GM19438 (cell line): ENCODE data around the gene PSD.
A peak's percentile ranks its signal among the peaks of the same experiment; 100 is the strongest.

Experiments
- ATAC-seq: cut with Tn5 transposase; IDR thresholded peaks from one replicate; pipeline ENCODE4 v1.9.1; 2021; ENCODE audit warnings: low read depth; ENCODE audit not compliant: unreplicated experiment

The PSD gene

DNA sequence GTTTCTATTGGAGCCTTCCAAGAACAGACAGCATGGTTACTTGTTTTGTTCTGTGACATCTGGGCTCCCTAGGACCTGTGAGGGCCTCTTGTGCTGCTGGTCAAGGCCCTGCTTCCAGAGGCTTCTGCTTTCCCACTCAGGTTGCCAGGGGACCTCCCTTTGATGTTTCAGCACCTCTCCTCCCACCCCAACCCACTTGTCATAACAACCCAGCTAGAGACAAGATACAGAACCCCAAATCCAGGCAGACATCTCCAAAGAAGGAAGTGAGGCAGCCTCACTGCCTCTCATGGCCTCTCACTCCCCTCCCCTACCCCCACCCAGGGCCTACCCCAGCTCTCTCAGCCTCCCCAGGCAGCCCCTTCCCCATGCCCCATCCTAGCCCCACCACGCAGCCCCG, 11.8 kb downstream of the PSD start:
- ATAC-seq, result no peak

DNA sequence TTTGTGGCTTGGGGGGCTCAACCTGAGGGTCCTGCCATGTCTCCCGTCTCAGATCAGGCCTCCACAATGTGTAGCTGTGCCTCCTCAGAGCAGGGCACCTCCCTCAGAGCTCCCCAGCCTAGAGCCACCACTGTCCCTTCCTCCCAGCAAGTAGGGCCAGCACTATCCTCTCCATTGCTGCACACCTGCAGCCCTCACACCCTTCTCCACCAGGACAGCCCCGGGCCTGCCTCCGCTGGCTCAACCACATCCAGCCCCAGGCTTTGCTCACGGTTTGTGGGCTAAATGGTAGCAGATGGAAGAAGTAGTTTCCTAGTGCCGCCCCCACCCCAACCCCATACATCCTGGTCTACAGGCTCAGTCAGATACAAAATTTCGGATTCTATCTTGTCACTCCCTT, 13.0 kb downstream of the PSD start:
- ATAC-seq, result no peak

DNA sequence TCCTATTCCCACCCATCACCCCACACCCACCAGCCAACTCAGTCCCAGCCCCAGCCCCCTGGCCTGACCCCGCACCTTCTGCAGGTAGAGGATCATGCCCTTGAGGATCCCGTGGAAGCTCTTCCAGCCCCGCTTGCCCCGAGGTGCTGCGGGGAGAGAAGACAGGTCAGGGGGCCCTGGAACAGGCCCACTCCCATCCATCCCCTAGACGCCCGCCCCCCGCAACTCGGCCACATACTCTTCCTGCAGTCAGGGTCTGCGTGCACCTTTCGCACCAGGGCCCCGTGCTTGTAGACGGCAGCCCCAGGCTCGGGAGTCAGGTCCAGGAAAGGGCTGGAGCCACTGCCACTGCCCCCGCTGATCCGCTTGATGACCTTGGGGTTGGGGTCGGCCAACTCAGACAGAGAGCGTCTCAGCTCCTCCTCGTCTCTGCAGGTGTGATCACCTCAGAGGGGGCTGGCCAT, 13.4 kb downstream of the PSD start:
- no peak for ATAC-seq

DNA sequence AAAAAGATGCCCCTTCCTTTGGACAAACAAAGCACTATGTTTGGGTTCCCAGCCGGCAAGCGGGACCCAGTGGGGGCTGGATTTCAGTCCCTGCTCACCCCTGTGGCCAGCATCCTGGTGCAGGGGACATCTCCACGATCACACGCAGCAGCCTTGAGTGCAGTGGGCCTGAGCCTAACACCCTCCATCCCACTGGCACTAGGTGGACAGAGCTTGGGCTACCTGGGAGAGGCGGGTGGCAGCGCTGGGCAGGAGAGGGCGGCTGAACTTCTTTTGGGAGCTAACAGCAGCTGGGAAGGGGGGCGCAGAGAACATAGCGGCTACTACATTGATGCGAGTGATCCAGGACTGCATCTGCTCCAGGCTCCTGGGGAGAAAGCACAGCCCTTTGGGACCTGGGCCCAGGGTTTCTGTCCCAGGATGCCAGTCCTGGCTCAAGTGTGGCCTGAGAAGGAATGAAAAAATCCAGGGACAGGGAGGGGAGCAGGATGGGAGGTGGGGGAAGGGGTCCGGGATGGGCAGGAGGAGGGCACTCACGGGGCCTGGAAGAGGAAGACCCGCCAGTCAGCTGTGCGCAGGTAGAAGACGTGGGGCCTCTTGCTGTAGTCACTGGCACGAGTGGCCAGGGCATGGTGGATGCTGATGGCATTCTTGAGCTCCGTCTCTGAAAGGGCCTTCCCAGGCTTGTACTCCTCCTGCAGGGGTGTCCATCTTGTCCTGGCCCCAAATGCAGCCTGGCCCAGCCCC, 14.1 kb downstream of the PSD start:
- ATAC-seq, result no peak

DNA sequence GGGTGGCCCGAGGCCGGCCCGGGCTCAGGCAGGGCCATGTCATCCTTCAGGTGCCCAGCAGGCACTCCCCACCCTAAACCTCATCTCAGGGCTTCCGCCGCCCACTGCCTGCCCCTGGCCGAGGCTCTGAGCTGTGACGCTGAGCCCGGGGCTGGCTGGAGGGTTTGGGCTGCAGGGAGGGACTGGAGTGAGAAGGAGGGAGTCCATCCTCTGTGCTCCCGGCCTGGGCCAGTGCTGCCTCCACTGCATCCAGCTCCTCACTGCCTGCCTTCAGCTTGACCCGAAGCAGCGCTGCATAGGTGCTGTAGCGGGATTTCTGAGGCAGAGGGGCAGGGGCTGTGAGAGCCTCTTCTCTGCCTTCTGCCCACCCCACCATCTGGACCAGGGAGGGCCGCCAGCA, 15.5 kb downstream of the PSD start:
- ATAC-seq, result no peak

DNA sequence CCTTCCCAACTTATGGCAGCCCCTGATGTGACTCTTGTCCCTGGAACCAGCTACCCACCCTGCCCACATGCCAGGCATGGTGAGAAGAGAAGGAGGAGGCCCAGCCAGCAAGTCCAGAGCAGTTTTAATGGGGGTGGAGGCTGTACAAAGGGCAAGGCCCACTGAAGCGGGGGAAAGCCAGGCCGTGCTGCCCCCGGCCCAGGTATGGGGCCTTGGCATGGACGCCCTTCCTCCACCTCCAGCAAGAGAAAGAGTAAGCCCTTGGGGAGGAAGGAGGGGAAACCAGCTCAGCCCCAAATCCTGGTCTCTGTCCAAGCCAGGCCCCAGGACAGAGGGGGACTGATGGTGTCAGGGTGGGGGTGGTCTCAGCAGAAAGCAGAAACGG, 16.1 kb downstream of the PSD start:
- no peak for ATAC-seq

DNA sequence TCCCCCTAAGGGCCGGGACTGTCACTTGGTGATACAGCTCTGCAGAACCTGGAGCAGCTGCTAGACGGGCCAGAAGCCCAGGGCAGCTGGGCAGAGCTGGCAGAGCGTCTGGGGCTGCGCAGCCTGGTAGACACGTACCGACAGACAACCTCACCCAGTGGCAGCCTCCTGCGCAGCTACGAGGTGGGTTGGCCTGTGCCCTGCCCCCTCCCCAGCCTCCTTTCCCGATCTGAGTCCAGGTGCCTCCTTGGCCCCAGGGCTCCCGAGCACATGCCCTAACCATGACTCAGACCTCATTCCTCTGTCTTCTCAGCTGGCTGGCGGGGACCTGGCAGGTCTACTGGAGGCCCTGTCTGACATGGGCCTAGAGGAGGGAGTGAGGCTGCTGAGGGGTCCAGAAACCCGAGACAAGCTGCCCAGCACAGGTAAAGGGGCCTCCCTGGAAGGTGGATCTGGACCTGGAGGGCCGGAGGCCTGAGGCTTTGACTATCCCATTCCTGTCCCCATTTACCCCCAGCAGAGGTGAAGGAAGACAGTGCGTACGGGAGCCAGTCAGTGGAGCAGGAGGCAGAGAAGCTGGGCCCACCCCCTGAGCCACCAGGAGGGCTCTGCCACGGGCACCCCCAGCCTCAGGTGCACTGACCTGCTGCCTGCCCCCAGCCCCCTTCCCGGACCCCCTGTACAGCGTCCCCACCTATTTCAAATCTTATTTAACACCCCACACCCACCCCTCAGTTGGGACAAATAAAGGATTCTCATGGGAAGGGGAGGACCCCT, 16.7 kb downstream of the PSD start:
- no peak for ATAC-seq

DNA sequence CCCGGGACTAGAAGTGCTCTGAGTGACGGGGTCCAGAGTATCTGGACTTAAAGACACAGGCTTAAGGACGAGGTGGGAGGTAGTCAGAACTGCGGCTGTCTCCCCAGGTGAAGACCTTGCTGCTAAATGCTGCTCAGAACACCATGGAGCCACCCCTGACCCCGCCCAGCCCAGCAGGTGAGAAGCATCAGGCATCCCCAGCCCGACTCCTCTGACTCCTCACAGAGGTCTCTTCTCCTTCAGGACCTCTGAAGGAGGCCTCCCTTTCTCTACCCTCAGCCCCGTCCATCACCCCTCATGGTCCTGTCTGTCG, 17.3 kb downstream of the PSD start:
- ATAC-seq, result no peak

DNA sequence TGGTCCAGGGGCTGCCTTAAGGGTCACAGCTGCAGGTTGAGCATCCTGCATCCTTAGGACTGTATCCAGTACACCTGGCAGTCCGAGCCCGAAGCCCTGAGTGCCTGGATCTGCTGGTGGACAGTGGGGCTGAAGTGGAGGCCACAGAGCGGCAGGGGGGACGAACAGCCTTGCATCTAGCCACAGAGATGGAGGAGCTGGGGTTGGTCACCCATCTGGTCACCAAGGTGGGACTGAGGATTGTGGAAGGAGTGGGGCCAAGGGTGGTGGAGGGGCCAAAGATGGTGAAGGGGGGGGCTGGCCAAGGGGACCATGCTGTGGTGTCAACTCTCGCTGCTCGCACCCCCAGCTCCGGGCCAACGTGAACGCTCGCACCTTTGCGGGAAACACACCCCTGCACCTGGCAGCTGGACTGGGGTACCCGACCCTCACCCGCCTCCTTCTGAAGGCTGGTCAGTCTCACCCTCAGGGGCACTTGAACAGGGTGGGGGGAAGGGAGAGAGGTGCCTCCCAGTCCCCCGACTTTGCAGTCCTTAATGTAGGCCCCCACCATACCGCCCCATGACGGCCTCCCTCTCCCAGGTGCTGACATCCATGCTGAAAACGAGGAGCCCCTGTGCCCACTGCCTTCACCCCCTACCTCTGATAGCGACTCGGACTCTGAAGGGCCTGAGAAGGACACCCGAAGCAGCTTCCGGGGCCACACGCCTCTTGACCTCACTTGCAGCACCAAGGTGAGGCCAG, 17.8 kb downstream of the PSD start:
- ATAC-seq, result no peak

DNA sequence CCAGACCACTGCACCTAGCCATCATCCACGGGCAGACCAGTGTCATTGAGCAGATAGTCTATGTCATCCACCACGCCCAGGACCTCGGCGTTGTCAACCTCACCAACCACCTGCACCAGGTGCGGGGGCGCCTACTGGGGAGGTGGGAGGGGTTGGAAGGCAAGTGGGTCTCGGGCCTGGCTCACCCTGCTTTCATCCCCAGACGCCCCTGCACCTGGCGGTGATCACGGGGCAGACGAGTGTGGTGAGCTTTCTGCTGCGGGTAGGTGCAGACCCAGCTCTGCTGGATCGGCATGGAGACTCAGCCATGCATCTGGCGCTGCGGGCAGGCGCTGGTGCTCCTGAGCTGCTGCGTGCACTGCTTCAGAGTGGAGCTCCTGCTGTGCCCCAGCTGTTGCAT, 18.5 kb downstream of the PSD start:
- ATAC-seq, result no peak

DNA sequence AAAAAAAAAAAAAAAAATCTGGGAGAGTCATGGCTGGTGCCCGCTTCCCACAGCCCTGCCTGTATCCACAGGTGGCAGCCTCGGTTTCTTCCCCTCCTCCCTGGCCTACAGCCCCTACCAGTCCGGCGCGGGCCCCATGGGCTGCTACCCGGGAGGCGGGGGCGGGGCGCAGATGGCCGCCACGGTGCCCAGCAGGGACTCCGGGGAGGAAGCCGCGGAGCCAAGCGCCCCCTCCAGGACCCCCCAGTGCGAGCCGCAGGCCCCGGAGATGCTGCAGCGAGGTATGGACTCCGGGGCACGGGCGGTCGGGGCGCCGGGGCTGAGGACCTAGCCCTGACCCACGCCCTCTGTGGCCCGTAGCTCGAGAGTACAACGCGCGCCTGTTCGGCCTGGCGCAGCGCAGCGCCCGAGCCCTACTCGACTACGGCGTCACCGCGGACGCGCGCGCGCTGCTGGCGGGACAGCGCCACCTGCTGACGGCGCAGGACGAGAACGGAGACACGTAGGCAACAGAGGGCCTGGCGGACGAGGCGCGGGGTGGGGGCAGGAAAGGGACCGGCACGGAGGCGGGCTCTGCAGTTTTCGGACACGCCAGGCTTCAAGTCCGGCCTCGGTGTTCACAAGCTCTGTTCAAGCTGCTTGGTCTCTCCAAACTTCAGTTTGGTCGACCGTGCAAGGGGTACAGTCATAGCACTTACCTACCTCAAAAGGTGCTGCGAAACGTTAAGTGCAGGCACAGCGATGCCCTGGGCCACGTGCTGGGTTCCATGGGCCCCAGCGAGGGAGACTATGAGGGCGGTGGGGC, 19.2 kb downstream of the PSD start:
- peak; percentile 41 for ATAC-seq

DNA sequence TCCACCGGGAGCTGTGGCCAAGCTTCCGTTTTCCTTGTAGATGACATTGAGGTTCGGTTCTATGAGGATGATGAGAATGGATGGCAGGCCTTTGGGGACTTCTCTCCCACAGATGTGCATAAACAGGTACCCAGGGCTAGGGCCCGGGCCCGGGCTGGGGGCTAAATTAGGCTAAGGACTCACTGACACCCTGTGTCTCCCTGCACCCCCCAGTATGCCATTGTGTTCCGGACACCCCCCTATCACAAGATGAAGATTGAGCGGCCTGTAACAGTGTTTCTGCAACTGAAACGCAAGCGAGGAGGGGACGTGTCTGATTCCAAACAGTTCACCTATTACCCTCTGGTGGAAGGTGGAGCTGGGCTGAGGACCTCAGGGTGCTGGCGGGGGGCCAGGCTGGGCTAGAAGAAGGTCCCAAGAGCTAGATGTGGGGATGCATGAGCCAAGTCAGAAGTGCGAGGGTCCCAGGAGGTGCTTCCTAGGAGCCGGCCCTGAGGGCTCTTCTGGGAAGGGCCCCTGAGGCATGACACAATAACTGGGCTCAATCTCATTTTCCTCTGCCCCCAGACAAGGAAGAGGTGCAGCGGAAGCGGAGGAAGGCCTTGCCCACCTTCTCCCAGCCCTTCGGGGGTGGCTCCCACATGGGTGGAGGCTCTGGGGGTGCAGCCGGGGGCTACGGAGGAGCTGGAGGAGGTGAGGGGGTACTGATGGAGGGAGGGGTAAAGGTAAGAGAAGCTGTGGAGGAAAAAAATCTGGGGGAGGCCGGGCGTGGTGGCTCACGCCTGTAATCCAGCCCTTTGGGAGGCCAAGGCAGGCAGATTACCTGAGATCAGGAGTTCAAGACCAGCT, 20.2 kb downstream of the PSD start:
- ATAC-seq, result no peak

DNA sequence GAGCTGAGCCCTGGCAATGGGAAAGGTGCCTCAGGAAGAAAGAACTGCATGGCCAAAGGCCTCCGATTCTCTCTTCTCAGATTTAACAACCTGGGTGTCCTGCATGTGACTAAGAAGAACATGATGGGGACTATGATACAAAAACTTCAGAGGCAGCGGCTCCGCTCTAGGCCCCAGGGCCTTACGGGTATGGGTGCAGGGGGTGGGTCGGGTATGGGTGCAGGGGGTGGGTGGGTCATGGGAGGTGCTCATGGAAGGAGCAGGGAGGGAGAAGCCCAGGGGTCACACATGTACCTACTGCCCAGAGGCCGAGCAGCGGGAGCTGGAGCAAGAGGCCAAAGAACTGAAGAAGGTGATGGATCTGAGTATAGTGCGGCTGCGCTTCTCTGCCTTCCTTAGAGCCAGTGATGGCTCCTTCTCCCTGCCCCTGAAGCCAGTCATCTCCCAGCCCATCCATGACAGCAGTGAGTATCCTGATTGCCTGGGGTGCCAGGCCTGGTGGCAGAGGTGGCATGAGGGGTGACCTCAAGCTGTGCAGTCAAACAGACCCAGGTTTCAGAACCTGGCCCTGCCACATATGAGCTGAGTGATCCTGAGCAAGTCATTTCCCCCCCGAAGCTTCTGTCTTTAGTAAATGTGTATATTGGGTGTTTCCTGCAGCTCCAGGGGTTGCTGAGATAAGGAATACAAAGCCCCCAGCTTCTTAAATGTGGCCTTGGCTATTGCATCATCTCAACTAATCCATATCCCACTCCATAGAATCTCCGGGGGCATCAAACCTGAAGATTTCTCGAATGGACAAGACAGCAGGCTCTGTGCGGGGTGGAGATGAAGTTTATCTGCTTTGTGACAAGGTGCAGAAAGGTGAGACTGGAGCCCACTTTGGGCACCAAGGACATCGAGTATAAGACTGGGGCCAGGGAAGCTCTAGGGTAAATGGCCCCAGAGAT, 21.1 kb downstream of the PSD start:
- ATAC-seq, result no peak

DNA sequence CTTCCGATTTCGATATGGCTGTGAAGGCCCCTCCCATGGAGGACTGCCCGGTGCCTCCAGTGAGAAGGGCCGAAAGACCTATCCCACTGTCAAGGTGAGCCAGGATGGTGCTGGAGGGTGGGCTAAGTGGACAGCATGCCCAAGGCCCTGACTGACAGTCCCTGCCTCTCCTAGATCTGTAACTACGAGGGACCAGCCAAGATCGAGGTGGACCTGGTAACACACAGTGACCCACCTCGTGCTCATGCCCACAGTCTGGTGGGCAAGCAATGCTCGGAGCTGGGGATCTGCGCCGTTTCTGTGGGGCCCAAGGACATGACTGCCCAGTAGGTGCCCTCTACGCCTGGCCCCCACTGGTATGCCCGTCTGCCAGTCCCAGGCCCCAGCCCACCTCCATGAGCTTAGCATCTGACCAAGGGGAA, 21.8 kb downstream of the PSD start:
- ATAC-seq, result no peak

DNA sequence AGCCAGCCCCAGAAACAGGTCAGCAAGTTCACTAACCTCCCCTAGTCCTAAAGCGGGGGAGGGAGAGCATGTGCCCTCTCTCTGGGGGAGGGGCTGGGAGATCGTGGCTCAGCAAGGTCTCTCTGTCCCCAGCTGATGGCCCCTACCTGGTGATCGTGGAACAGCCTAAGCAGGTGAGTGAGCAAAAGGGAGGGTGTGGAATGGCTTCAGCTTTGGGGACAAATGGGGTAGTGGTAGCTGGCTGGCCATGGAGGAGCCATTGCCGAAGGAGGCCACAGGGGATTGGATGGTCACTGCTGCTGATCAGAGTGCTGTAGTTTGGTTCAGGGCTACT, 22.3 kb downstream of the PSD start:
- no peak for ATAC-seq

DNA sequence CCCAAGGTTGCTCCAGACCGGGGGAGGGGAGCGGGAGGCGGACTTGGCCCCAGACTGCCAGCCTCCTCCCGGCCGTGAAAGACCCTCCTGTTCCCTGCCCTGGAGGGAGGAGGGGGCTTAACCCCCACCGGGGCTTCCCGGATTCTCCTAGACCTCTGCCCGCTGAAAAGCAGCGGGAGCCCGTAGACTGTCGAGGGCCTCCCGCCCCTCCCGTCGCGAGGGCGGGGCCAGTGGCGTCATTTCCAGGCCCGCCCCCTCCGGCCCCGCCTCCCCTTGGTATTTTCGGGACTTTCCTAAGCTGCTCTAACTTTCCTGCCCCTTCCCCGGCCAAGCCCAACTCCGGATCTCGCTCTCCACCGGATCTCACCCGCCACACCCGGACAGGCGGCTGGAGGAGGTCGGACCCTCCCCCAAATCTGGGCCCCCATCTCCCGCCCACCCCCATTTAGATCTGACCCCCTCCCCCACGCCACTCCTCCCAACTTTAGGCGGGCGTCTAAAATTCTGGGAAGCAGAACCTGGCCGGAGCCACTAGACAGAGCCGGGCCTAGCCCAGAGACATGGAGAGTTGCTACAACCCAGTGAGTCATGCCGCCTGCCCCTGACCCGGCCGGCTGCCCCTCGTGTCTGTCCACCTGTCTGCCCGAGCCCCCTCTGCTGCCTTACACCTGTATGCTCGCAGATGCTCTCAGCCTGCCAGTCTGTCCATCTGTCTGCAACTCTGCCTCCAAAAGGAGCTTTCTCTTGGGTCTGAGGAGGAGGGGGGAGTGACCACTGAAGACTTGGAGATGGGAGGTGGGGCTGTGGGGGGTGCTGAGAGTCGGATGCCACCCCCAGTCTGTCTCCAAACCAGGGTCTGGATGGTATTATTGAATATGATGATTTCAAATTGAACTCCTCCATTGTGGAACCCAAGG, 22.9 kb downstream of the PSD start, which contains the start of gene NFKB2:
NFKB2 (plus strand) TSS at position 306 of the 917 bp plus-strand sequence; CDS start at position 561, 255 bp downstream.
- peak; percentile 29 for ATAC-seq

DNA sequence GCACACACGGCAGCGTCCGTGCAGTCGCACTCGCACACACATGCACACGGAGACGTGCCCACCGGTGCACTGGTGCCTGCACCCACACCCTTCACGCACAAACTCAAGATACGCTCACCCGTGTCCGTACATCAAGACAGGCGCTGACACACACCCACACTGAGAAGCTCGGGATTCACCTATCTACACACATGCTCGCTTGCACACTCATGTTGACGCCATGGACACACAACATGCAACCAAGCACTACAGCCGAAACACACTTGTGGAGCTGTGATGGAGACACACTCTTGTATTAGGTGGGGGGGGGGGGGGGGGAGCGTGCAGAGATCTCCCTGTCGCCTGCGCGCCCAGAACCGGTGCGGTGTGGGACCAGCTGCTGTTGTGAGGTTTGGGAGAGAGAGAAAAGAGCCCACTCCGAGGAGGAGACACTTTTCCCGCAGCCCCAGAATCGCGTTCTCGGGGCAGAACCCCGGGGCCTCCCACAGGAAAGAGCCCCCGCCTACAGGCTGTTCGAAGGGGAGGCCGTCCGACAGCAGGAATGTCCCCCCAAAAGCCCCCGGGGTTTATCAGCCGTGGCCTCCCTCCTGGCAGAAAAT, 23.7 kb downstream of the PSD start:
- ATAC-seq, result peak; percentile 1
